Measurements from ENCODE around the gene C10orf90.

The C10orf90 gene

GRCh38 chr10:126583552-126584200 is 86.8 kb downstream of the C10orf90 start:
- DNase-seq (ENCODE audit: low spot score) = no peak
- no peak for TF ChIP-seq CTCF (IDR thresholded peaks at IDR 0.05; ENCODE audit: borderline replicate concordance, control extremely low read depth, extremely low read depth, insufficient read depth, missing control alignments)
- in situ Hi-C loops (cut with MboI; ENCODE audit: low sequenced_read_pairs, unreplicated experiment) = no loop called here

- in situ Hi-C loops (cut with MboI; ENCODE audit: low sequenced_read_pairs, unreplicated experiment) = no loop called here
- TF ChIP-seq CTCF (IDR thresholded peaks at IDR 0.05; ENCODE audit: borderline replicate concordance, control extremely low read depth, extremely low read depth, insufficient read depth, missing control alignments) = no peak
- DNase-seq (ENCODE audit: low spot score) = no peak
Observed at GRCh38 chr10:126581648-126582046, 88.8 kb downstream of the C10orf90 start.

- in situ Hi-C loops (cut with MboI; ENCODE audit: low sequenced_read_pairs, unreplicated experiment) = no loop called here
- no peak for DNase-seq (ENCODE audit: low spot score)
- TF ChIP-seq CTCF (IDR thresholded peaks at IDR 0.05; ENCODE audit: borderline replicate concordance, control extremely low read depth, extremely low read depth, insufficient read depth, missing control alignments) = no peak
Observed at GRCh38 chr10:126580873-126581647, 89.4 kb downstream of the C10orf90 start.

- DNase-seq (ENCODE audit: low spot score) = no peak
- TF ChIP-seq CTCF (IDR thresholded peaks at IDR 0.05; ENCODE audit: borderline replicate concordance, control extremely low read depth, extremely low read depth, insufficient read depth, missing control alignments) = no peak
- in situ Hi-C loops (cut with MboI; ENCODE audit: low sequenced_read_pairs, unreplicated experiment) = no loop called here
Observed at GRCh38 chr10:126576336-126576735, 94.2 kb downstream of the C10orf90 start.

- no peak for TF ChIP-seq CTCF (IDR thresholded peaks at IDR 0.05; ENCODE audit: borderline replicate concordance, control extremely low read depth, extremely low read depth, insufficient read depth, missing control alignments)
- in situ Hi-C loops (cut with MboI; ENCODE audit: low sequenced_read_pairs, unreplicated experiment) = no loop called here
- no peak for DNase-seq (ENCODE audit: low spot score)
Observed at GRCh38 chr10:126570621-126571602, 99.6 kb downstream of the C10orf90 start.

- no peak for DNase-seq (ENCODE audit: low spot score)
- in situ Hi-C loops (cut with MboI; ENCODE audit: low sequenced_read_pairs, unreplicated experiment) = no loop called here
- TF ChIP-seq CTCF (IDR thresholded peaks at IDR 0.05; ENCODE audit: borderline replicate concordance, control extremely low read depth, extremely low read depth, insufficient read depth, missing control alignments) = no peak
Observed at GRCh38 chr10:126570245-126570570, 100.3 kb downstream of the C10orf90 start.
